SH-SY5Y (cell line): ENCODE data around the gene MFN2.

Experiments used
- GATA2 ChIP-seq: IDR thresholded peaks from 2 replicates; pipeline ENCODE4 v1.6.1; 2011; ENCODE audit warnings: mild to moderate bottlenecking, low read depth, low read length
- GATA3 ChIP-seq: IDR thresholded peaks from 2 replicates; pipeline ENCODE4 v1.6.1; 2011; ENCODE audit warnings: low read depth, mild to moderate bottlenecking, low read length, moderate library complexity

DNA sequence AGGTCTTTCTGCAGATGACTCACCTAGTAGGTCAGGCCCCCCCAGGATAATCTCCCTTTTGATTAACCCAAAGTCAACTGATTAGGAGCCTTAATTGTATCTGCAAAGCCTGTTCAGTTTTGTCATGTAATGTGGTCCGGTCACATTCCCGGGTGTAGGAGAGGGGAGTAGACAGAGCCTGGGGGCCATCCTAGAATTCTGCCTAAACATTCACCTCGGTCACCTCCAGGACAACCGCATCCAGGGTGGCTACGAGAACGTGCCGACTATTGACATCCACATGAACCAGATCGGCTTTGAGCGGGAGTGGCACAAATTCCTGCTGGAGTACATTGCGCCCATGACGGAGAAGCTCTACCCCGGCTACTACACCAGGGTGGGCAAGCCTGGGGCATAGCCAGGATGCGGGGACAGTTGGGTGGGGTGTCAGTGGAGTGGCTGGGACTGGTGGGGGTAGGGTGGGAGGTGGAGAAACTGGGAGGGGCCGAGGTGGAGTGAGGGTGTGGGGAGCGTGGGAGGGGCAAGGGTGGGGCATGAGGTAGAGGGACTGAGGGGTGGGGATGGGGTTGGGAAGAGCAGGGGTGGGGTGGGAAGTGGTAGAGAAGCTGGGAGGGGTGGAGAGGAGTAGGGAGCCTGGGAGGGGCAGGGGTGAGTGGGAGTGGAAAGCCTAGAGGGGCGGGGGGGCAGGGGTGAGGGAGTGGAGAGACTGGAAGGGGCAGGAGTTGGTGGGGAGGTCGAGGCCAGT lies 9.6 kb upstream of the MFN2 start:
- no peak for TF ChIP-seq GATA2
- TF ChIP-seq GATA3, result no peak
